PC-3 (cell line): ENCODE data around the gene CCDC87. TPM values are rescaled to one million over a fixed set of nuclear protein-coding genes. Genes with fewer than 3 reads are reported as not detected.

Experiments
- ATAC-seq: fragments of 200-7000 bp; cut with Tn5 transposase; 2 replicates; pipeline ENCODE4 v1.9.1; 2020; ENCODE audit warnings: mild to moderate bottlenecking, moderate library complexity
- BruUV-seq: library from RNA; stranded (reverse); fragments of 400-500 nt; replicated peaks from 2 replicates; lab custom pipeline; 2021; lab: Mats Ljungman, UMichigan
- CTCF ChIA-PET: fragments of 300-600 bp; sonication (Branson Sonifier 250); formaldehyde crosslinking; loops from one replicate; lab custom pipeline; 2022; ENCODE audit warnings: antibody characterized with exemption; lab: Charles Lee
- POLR2A ChIA-PET: fragments of 300-600 bp; sonication (Branson Sonifier 250); formaldehyde crosslinking; loops from one replicate; lab custom pipeline; 2022; ENCODE audit warnings: antibody characterized with exemption; ENCODE audit not compliant: unreplicated experiment; lab: Charles Lee
- DNase-seq: peaks from one replicate; pipeline ENCODE4 v3.0.0-alpha.2; 2015
- H2AFZ ChIP-seq: fragments of 300-600 bp; sonication (generic); 2 replicates; pipeline ENCODE4 v1.6.0; 2016; ENCODE audit warnings: antibody characterized with exemption, low read length
- H3F3A ChIP-seq: fragments of 300-600 bp; sonication (generic); one replicate; pipeline ENCODE4 v1.6.0; 2017; ENCODE audit warnings: antibody characterized with exemption, low read length, control low read depth, mild to moderate bottlenecking; ENCODE audit not compliant: unreplicated experiment
- H3K27ac ChIP-seq: fragments of 300-600 bp; sonication (generic); 2 replicates; pipeline ENCODE4 v1.5.1; 2016; ENCODE audit warnings: mild to moderate bottlenecking, low read length
- H3K27me3 ChIP-seq: fragments of 300-600 bp; sonication (generic); 2 replicates; pipeline ENCODE4 v1.6.1; 2016; ENCODE audit warnings: low read length, mixed read lengths
- H3K36me3 ChIP-seq: fragments of 300-600 bp; sonication (generic); 2 replicates; pipeline ENCODE4 v1.6.1; 2016; ENCODE audit warnings: low read depth, mixed run types, low read length, mixed read lengths
- H3K4me1 ChIP-seq: fragments of 300-600 bp; sonication (generic); 2 replicates; pipeline ENCODE4 v1.5.1; 2016; ENCODE audit warnings: low read length; ENCODE audit not compliant: insufficient read depth
- H3K4me2 ChIP-seq: fragments of 300-600 bp; sonication (generic); 2 replicates; pipeline ENCODE4 v1.6.0; 2016; ENCODE audit warnings: low read length
- H3K4me3 ChIP-seq: fragments of 300-600 bp; sonication (generic); 2 replicates; pipeline ENCODE4 v1.5.1; 2016; ENCODE audit warnings: mild to moderate bottlenecking, low read length, mixed read lengths
- H3K79me2 ChIP-seq: fragments of 300-600 bp; sonication (generic); 2 replicates; pipeline ENCODE4 v1.6.1; 2017; ENCODE audit warnings: low read length, mixed read lengths
- H3K9ac ChIP-seq: fragments of 300-600 bp; sonication (generic); 2 replicates; pipeline ENCODE4 v1.6.0; 2016; ENCODE audit warnings: mild to moderate bottlenecking, low read length
- H3K9me2 ChIP-seq: fragments of 300-600 bp; sonication (generic); replicated peaks from 2 replicates; pipeline ENCODE4 v1.6.1; 2016; ENCODE audit warnings: mixed run types, low read length, mixed read lengths
- H3K9me3 ChIP-seq: fragments of 300-600 bp; sonication (generic); 2 replicates; pipeline ENCODE4 v1.6.1; 2016; ENCODE audit warnings: low read length, mixed read lengths
- H4K20me1 ChIP-seq: fragments of 300-600 bp; sonication (generic); 2 replicates; pipeline ENCODE4 v1.6.1; 2016; ENCODE audit warnings: low read length, mixed read lengths
- CTCF ChIP-seq: fragments of 300-600 bp; sonication (generic); conservative IDR thresholded peaks from 2 replicates; pipeline ENCODE4 v1.5.1; 2017; ENCODE audit warnings: antibody characterized with exemption, low read depth, mild to moderate bottlenecking, low read length
- EZH2 ChIP-seq: fragments of 300-600 bp; sonication (generic); IDR thresholded peaks from one replicate; pipeline ENCODE4 v1.6.1; 2017; ENCODE audit warnings: antibody characterized with exemption, mild to moderate bottlenecking, low read length; ENCODE audit not compliant: unreplicated experiment
- EZH2phosphoT487 ChIP-seq: fragments of 300-600 bp; sonication (generic); IDR thresholded peaks from 2 replicates; pipeline ENCODE4 v1.6.1; 2018; ENCODE audit warnings: mild to moderate bottlenecking, antibody characterized with exemption, low read length, borderline replicate concordance
- intact Hi-C: fragments of 100-400 bp; cut with micrococcal nuclease; formaldehyde crosslinking; loops from 2 replicates; pipeline ENCODE4 v1.9.0; 2023
- total RNA-seq: library from RNA; depleted of rRNA; stranded (reverse); fragments of >200 nt; gene quantifications from 2 replicates; pipeline ENCODE4 v1.2.3, GENCODE V29; 2014

Gene CCDC87
- total RNA-seq, 1 experiment from 2014 or later: 0.69 TPM

GRCh38 chr11:66603072-66603471 is 10.2 kb upstream of the CCDC87 start:
- POLR2A ChIA-PET: no interaction called here

GRCh38 chr11:66600631-66601233 is 7.9 kb upstream of the CCDC87 start:
- no peak overlapping the region for H2AFZ ChIP-seq
- no peaks in the 10 kb centered on the region for H3K79me2 ChIP-seq
- H3K27me3 ChIP-seq: no peaks in the 10 kb centered on the region
- no peaks in the 10 kb centered on the region for H3K4me1 ChIP-seq
- no peak for DNase-seq
- H3K4me2 ChIP-seq: no peak overlapping the region
- no peak overlapping the region for H3K27ac ChIP-seq
- H3K9me2 ChIP-seq: no peaks in the 10 kb centered on the region
- TF ChIP-seq EZH2: no peak
- no peak for TF ChIP-seq CTCF
- no peak for TF ChIP-seq EZH2phosphoT487
- intact Hi-C loops: no loop called here
- H3K36me3 ChIP-seq: peaks cover 11% of the 10 kb centered on the region; the same call in 1 of the 2 replicates
- POLR2A ChIA-PET: no interaction called here
- CTCF ChIA-PET: no interaction called here
- no TSS peak for BruUV-seq
- no peaks in the 10 kb centered on the region for H3K9me3 ChIP-seq
- no peak for ATAC-seq
- H3F3A ChIP-seq: no peaks in the 10 kb centered on the region
- no peaks in the 10 kb centered on the region for H4K20me1 ChIP-seq
- H3K4me3 ChIP-seq: no peak overlapping the region
- H3K9ac ChIP-seq: no peak overlapping the region

More at GRCh38 chr11:66603072-66603471, 10.2 kb upstream of the CCDC87 start:
- TF ChIP-seq EZH2: no peak
- TF ChIP-seq EZH2phosphoT487: no peak
- no peak for TF ChIP-seq CTCF
- no peak overlapping the region for H3K4me3 ChIP-seq
- H3K4me1 ChIP-seq: no peaks in the 10 kb centered on the region
- CTCF ChIA-PET: no interaction called here
- H3K36me3 ChIP-seq: peaks cover 11% of the 10 kb centered on the region; the same call in 1 of the 2 replicates
- H3K27me3 ChIP-seq: no peaks in the 10 kb centered on the region
- no peak overlapping the region for H3K9ac ChIP-seq
- no peak overlapping the region for H3K27ac ChIP-seq
- H3K9me3 ChIP-seq: no peaks in the 10 kb centered on the region
- H3K4me2 ChIP-seq: no peak overlapping the region
- no peak for DNase-seq
- no peaks in the 10 kb centered on the region for H3F3A ChIP-seq
- H3K9me2 ChIP-seq: no peaks in the 10 kb centered on the region
- intact Hi-C loops: no loop called here
- no peak overlapping the region for H2AFZ ChIP-seq
- no peak for ATAC-seq
- no TSS peak for BruUV-seq
- no peaks in the 10 kb centered on the region for H3K79me2 ChIP-seq
- no peaks in the 10 kb centered on the region for H4K20me1 ChIP-seq

- no peaks in the 10 kb centered on the region for H3K4me1 ChIP-seq
- DNase-seq (no peak), ATAC-seq (no peak)
- H3K9ac ChIP-seq: no peak overlapping the region
- intact Hi-C loops: no loop called here
- H3K4me3 ChIP-seq: no peak overlapping the region
- H4K20me1 ChIP-seq: no peaks in the 10 kb centered on the region
- ChIA-PET POLR2A (no interaction called here), CTCF (no interaction called here)
- TF ChIP-seq CTCF: no peak
- TF ChIP-seq EZH2: no peak
- TF ChIP-seq EZH2phosphoT487: no peak
- BruUV-seq: no TSS peak
- 0 out of 2 replicates have a peak, but pooled peaks cover 3% of the 10 kb centered on the region for H3K79me2 ChIP-seq
- no peak overlapping the region for H2AFZ ChIP-seq
- H3F3A ChIP-seq: no peaks in the 10 kb centered on the region
- H3K27me3 ChIP-seq: no peaks in the 10 kb centered on the region
- no peaks in the 10 kb centered on the region for H3K9me2 ChIP-seq
- no peak overlapping the region for H3K4me2 ChIP-seq
- no peak overlapping the region for H3K27ac ChIP-seq
- H3K9me3 ChIP-seq: no peaks in the 10 kb centered on the region
- H3K36me3 ChIP-seq: peaks cover 11% of the 10 kb centered on the region; the same call in 1 of the 2 replicates
Observed at GRCh38 chr11:66600219-66600618, 7.4 kb upstream of the CCDC87 start.
